GM18519 (cell line): ENCODE measurements around the gene NCKAP1.
"Not testable (repeated sequence)": the region's sequence is repeated elsewhere in the genome, so short reads cannot be mapped to it uniquely, and the experiment has no call there.

Experiments used
- ATAC-seq: cut with Tn5 transposase; IDR thresholded peaks from one replicate; pipeline ENCODE4 v1.9.1; 2021; ENCODE audit warnings: mild to moderate bottlenecking, moderate library complexity; ENCODE audit not compliant: unreplicated experiment, low FRiP score

NCKAP1 gene

DNA sequence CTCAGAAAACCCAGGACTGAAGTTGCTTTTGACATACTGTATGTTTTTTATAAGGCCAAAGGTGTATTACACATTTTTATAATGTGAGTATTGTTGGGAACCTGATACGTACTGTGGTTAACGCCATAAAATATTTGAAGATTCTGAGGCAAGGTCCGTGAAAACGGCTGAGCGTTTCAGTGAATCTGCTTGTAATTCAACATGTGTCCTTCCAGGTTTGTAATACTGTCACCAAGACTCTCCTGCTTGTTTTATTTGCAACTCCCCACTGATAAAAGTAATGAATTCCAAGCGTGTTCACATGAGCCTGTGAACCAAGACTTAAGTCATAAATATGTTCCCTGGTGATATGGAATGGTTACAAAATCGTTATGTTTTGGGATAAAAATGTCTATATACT lies 148.0 kb downstream of the NCKAP1 start:
- ATAC-seq = no peak

DNA sequence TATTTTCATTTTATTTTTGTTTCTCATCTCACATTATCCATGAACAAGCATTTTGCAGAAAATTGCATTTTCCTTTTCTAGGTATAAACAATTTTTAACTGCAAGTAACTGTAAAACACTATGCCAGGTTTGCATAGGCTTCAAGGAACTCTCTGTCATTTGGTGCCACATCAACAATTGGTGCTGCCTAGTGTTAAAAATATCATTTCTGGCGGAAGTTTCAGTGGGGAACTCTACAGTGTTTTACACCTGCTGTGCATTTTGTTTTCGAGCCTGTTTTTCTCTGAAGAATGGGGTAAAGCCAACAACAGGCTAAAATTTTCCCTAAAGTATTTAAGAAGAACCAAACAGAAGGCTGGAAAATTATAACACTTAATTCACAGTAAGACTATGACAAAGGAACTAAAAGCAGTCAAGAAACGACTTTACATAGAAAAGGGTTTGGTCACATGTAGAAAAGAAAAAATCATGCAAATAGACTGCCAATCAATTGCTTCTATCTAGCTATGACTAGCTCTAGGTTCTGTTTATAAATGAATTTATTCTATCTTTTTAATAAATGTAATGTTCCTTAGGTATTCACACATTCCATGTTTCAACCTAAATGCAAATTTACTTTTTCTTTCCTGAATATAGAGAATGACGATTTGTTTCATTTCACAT lies 150.4 kb downstream of the NCKAP1 start:
- ATAC-seq = no peak

DNA sequence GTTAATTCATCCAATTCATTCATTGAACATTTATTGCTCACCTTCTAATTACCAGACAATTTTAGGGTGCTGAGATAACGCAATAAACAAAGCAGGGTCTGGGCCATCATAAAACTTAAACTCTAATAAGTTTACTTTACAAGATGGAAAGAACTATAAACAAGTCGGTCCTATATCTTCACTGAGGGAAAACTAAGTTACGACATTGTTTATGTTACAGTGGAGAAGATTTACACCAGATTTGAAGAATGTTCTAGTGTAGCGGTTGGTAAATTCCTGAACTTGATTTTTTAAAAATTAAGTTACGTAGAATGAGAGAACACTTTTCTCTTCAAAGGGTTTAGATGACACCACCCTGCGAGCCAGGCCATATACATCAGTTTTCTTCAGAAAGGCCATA lies 151.2 kb downstream of the NCKAP1 start:
- no peak for ATAC-seq

DNA sequence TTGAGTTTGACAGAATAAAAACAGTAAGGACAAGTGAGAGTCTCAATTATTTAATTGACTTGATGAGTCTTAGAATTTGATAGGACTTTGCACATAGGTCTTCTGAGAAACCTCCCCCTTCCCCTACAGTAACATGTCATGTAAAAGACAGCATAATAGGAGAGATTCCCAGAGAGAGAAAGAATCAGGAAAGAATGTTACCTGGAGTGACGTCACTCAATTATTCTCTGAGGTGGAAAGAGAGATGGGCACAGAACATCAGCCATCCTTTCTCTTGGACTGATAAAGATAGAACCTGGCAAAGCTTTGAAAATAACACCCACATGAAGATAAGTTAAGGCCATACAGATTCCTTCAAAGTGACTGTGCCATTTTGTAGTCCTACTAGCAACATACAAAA lies 152.5 kb downstream of the NCKAP1 start:
- ATAC-seq = no peak

DNA sequence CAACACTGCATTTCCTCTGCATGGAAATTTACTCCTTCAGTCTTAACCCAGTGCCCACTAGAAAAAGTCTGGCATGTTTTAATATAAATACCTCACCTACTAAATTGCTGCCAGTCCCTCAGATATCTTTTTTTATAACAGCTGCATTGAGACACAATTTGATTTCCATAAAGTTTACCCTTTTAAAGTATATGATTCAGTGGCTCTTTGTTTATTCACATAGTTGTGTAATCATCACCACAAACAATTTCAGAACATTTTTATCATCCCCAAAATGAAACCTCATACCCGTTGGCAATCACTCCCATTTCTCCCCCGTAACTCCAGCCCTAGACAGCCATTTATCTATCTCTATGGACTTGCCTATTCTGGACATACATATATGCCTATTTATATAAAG lies 154.8 kb downstream of the NCKAP1 start:
- no peak for ATAC-seq

DNA sequence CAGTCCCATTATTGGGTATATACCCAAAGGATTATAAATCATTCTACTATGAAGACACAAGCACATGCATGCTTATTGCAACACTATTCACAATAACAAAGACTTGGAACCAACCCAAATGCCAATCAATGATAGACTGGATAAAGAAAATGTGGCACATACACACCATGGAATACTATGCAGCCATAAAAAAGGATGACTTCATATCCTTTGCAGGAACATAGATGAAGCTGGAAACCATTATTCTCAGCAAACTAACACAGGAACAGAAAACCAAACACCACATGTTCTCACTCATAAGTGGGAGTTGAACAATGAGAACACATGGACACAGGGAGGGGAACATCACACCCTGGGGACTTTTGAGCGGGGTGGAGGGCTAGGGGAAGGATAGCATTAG lies 158.2 kb downstream of the NCKAP1 start:
- not testable (repeated sequence) for ATAC-seq

DNA sequence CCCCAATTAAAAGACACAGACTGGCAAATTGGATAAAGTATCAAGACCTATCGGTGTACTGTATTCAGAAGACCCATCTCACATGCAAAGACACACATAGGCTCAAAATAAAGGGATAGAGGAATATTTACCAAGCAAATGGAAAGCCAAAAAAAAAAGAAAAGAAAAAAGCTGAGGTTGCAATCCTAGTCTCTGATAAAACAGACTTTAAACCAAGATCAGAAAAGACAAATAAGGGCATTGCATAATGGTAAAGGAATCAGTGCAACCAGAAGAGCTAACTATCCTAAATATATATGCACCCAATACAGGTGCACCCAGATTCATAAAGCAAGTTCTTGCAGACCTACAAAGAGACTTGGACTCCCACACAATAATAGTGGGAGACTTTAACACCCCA lies 161.6 kb downstream of the NCKAP1 start:
- ATAC-seq = not testable (repeated sequence)

DNA sequence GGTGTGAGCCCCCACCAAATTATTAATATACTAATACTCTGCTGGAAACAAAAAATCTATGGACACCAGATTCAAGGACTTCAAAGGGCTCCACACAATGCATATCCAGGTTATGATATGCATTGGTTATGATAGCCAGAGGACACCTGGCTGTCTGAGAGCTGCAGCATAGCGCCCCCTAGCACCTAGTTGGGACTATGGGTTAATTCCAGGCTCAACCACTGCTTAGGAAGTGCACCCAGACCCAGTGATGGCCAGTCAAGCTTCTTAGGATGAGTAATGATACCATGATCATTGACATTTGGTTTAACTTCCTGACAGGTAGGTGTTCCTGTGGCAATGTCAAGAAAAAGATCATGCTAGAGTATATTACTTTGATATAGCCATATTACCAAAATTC lies 168.0 kb downstream of the NCKAP1 start:
- ATAC-seq = no peak

DNA sequence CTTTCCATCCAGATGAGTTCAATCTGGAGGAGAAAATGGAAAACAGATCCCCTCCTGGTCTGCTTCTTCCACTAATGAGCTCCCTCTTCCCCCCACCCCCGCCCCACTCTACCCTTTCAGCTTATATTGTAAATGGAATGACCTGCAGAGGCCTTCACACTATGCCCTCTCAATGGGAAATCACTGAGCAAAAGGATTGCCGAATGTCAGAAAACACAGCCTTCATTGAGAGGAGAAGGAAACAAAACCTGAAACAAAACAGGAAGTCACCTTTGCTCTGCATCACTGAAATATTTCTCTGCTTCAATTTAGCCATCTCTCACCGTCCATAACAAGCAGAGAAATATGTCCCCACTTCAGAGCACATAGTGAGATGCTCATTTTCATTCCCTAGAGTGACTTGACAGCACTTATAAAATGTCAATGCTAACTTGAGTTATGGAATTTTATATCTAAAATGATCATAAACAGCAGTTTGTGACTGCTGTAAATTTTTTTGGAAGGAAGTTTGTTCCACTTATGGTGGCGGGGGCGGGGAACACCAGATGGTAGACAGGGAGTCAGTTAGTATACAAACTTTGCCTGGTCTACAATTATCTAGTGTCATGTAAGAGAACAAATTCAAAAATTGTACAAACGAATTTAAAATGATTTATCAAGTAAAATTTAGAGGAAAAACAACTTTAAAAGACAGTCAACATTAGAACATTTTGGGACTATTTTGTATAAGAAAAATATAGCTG lies 170.0 kb downstream of the NCKAP1 start:
- no peak for ATAC-seq

DNA sequence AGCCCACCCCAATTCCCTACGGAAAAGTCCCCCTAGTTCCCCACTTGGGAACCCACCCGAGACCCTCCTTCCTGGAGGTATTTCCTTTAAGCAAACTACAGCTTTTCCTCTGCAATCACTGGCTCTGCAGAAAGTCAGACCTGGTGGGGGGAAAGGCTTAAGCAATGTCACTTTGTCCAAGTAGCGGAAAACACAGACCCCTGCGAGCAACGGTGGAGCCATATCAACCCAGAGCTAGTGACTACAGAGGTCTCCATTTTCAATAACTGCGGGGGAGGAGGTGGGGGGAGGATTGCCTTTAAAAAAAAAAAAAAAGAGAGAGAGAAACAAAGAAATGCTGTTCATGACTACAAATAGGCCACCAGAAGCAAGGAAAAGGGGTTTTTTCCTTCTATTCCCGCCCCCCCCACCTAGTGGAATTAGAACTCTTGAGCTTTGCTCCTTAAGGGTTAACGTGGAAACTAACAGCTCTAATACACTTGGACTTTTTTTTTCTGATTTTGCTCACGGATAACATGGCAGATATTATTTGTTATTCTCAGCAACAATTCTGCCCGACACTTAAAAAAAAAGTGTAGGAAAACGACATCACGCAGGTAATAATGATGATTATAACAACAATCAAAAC lies 170.7 kb downstream of the NCKAP1 start:
- ATAC-seq = no peak

DNA sequence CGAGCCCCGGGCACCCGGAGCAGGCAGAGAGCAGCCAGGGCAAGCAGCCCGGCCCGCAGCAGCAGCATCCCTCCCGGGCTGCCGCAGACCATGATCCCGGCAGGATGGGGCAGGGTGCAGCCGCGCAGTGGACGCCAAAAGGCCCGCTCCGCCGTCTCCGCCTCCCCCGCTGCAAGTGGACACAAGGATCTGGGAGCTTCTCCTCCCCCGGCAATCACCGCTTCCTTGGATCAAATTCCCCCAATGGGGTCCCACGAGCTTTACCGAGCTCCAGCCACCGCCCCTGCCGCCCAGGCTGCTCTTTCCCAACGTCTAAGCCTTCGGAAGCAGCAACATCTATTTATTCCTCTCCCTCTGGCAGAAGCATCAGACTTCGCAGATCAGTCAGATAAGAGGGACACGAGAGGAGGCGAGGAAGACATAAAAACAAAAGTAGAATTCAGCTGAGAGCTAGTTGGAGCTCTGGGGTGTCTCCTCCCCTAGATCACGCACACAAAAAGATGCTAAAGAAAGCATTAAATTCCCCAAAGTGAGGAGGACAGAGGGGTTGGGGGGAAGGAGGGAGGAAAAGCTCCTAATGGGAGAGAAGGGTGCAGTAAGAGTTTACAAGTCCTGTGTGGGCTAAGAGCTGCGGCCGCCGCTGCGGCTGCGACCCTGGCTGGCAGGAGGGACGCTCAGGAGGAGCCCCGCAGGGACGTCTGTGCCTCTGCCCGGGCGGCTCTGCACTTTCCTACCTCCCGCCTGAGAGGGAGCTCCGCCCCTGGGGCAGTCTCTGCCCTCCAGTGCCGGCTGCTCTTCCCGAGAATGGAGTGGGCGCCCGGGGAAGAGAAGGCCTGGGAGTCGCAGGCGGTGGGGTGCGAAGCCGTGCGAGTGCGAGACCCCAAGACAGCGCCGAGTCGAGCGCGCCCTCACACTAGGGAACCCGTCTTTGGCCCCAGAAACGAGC lies 171.5 kb downstream of the NCKAP1 start, which contains the start of gene FRZB:
TSS of gene FRZB (minus strand) at position 177 of the 946 bp plus-strand sequence. CDS start at position 92, 85 bp downstream.
- no peak for ATAC-seq

DNA sequence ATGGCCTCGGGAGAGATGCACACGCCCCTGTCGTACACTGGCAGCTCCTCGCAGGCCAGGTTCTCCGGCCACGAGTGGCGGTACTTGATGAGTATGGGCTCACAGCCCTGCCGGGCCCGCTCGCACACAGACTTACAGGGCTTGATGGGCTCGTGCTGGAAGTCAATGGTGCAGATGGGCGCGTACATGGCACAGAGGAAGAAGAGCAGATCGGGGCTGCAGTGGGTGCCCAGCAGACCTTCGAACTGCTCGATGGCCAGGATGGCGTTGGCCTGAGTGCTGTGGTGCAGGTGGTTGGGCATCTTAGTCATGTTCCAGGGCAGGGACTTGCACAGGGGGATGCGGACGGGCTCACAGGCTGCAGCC lies 172.2 kb downstream of the NCKAP1 start:
- no peak for ATAC-seq

DNA sequence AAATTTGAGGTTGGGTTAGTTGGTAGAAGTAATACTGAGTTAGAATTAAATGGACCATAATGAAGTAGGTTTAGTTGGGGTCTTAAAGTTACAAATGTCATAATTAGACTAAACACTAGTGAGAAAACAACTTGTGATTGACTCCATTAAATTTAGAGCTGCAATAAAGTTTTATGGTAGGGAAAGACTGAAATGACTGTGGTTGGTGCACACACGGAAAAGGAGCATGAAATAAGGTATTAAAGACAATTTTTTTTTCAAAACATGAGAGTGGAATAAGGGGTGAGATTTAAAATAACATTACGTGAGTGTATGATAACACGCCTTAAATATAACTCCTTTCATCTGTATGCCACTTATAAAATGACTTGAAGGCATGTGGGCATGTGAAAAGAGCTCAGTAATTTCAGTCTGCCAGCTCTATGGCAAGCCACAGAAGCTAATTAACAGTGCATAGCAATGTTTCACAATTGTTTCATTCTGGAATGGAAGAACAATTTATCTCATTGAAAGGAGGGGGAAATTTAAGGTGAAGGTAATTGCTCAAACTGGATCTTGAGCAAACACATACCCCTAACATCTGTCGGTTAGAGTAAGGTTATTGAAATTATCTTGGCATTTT lies 173.2 kb downstream of the NCKAP1 start:
- no peak for ATAC-seq

DNA sequence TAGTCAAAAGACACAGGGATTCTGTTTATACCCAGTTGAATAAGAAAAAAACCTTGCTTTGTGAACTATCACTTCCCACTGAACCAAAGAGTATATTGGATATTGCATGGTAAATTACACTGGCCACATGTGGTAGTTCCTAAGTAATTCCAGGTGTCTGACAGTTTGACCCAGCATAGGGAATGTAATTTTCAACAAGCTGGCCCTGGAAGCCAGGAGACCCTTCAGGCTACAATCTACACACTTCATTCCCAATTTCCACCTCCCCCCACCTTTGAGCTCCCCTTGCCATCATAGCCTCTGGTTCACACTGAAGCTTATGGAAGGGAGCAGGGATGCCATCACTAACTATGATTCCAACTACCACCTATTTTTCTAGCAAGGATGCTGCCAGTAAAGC lies 174.6 kb downstream of the NCKAP1 start:
- ATAC-seq = no peak

DNA sequence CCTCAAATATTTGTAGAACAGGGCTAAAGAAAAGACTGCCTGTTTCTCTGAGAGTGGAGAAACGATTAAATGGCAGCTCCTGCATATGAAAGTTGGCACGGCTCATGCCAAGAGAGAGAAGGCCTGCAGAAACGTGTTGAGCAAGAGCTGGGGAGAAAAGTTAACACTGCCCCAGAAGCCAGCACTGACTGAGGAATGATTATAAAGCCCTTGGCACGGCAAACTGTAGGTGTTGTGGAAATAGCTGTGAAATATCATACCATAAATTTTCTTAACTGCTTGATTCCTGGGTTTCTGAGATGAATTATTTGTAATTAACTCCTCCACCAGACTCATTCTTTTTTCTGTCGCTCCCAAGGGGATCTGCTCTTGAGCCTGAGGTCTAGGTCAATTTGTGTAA lies 176.2 kb downstream of the NCKAP1 start:
- ATAC-seq = no peak

DNA sequence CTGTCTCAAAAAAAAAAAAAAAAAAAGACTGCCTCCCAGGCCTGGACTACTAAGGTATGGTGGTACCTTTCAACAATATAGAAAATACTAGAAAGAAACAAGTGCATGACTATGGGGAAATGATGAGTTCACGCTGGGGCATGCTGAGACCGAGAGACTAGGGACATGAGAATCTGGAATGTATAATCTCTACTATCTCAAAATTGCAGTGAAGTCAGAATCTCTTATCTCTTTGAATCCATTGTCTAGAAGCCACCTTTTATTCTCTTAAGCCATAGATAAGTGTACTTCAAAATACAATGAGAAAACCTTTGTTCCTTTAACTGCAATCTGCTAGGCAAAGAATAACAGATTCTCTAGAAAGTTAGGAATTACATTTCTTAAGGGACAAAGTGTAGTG lies 177.4 kb downstream of the NCKAP1 start:
- ATAC-seq = no peak
